ENCODE results near the gene NPC2. TPM values are rescaled to one million over a fixed set of nuclear protein-coding genes. Genes with fewer than 3 reads are reported as not detected.

The NPC2 gene
- total and polyA plus RNA-seq, 2 of the 4 experiments (the other 2 are of a cell fraction) = 210 to 273 TPM

- TF ChIP-seq POLR2A (IDR thresholded peaks at IDR 0.05; ENCODE audit: low read depth, low read length) (no peak), CHD1 (IDR thresholded peaks at IDR 0.05; ENCODE audit: low read depth, low read length) (no peak)
Measured at GRCh38 chr14:74504874-74505720, 12.0 kb upstream of the NPC2 start (continued).

- Histone ChIP-seq H3K4me3 (ENCODE audit: insufficient read depth, low read depth, low read length) (no peak overlapping the region), H3K9ac (ENCODE audit: low read depth, low read length) (no peak overlapping the region), H3K18ac (ENCODE audit: low read depth, low read length) (no peak overlapping the region), H3K56ac (ENCODE audit: extremely low read depth, insufficient read depth, low read length) (no peak overlapping the region), H3K4me2 (ENCODE audit: low read depth, low read length) (no peak overlapping the region), H3K79me1 (ENCODE audit: low read depth in 1 of 2, low read length in 2 of 2) (peaks cover 0 to 9% of the 10 kb centered on the region in 2 experiments; a peak in 1 of 4 replicates), H2AK5ac (ENCODE audit: low read depth, low read length) (no peak overlapping the region), H3K14ac (replicated peaks; ENCODE audit: low read depth, low read length) (no peak overlapping the region), H3K9me3 (ENCODE audit: control insufficient read depth, insufficient read depth, low read length) (no peaks in the 10 kb centered on the region), H2BK20ac (ENCODE audit: low read depth, low read length) (no peak overlapping the region), H2BK120ac (ENCODE audit: low read depth, low read length) (no peak overlapping the region), H4K91ac (ENCODE audit: insufficient read depth, low read depth, low read length) (no peak overlapping the region), H3K27me3 (ENCODE audit: control insufficient read depth, insufficient read depth, low read length) (no peaks in the 10 kb centered on the region), H3K27ac (ENCODE audit: insufficient read depth, low read length) (no peak overlapping the region), H3K23ac (ENCODE audit: low read depth, low read length) (no peak overlapping the region), H3K4ac (ENCODE audit: low read depth, low read length) (no peak overlapping the region), H3K4me1 (ENCODE audit: control insufficient read depth, insufficient read depth, low read length) (peaks cover 3% of the 10 kb centered on the region; the same call in 1 of the 2 replicates), H2AK9ac (replicated peaks; ENCODE audit: low read depth, low read length, poor library complexity) (no peak overlapping the region), H3K9me1 (ENCODE audit: insufficient read depth, low read length) (no peaks in the 10 kb centered on the region; the same call in 1 of the 2 replicates), H2AFZ (replicated peaks; ENCODE audit: low read length, poor library complexity) (no peak overlapping the region), H2BK15ac (ENCODE audit: low read depth, low read length) (no peak overlapping the region), H3K36me3 (ENCODE audit: control insufficient read depth, insufficient read depth, low read length) (peaks cover 32% of the 10 kb centered on the region), H2BK5ac (ENCODE audit: low read depth, low read length, poor library complexity, severe bottlenecking) (no peak overlapping the region), H4K20me1 (ENCODE audit: insufficient read depth, low read length) (no peaks in the 10 kb centered on the region), H4K5ac (ENCODE audit: low read depth, low read length) (no peak overlapping the region), H4K8ac (ENCODE audit: low read depth in 2 of 2, low read length in 2 of 2) (no peak overlapping the region)
- DNase-seq (no peak), ATAC-seq (ENCODE audit: low read depth) (no peak)
- dilution Hi-C loops (cut with HindIII; ENCODE audit: low sequenced_read_pairs, unreplicated experiment) (no loop called here), intact Hi-C loops (cut with micrococcal nuclease) (no loop called here), in situ Hi-C loops (cut with MboI; ENCODE audit: low sequenced_read_pairs) (loop anchor here (5.0 to 10.0 kb wide), 2 partner anchors 103 to 290 kb away; no protein-coding TSS in a partner anchor)
- no TSS peak for BruUV-seq (replicated peaks)
- ChIA-PET POLR2A (ENCODE audit: unreplicated experiment) (no interaction called here), CTCF (interaction anchor here (0.6 kb wide), 1 partner anchor 527 kb away, joined by 3 read pairs; no protein-coding TSS in a partner anchor)
- 86% methylated on average over 2 of the region's 4 CpGs; no CpG with 5 or more reads in 1 of the 2 experiments for WGBS, 2 experiments (ENCODE audit: extremely low coverage in 2 of 2, insufficient read length in 1 of 2)
- TF ChIP-seq ELK1 (IDR thresholded peaks at IDR 0.05; ENCODE audit: borderline replicate concordance, low read depth, low read length) (no peak), RFX5 (IDR thresholded peaks at IDR 0.05; ENCODE audit: low read depth, low read length) (no peak), BHLHE40 (IDR thresholded peaks at IDR 0.05; ENCODE audit: low read depth, low read length) (no peak), USF2 (IDR thresholded peaks at IDR 0.05; ENCODE audit: low read depth, low read length) (no peak), SMC3 (IDR thresholded peaks at IDR 0.05; ENCODE audit: low read depth, low read length) (no peak), FOS (IDR thresholded peaks at IDR 0.05; ENCODE audit: low read depth, low read length) (no peak), MXI1 (IDR thresholded peaks at IDR 0.05; ENCODE audit: borderline replicate concordance, low read depth, low read length) (no peak), RAD21 (IDR thresholded peaks at IDR 0.05; ENCODE audit: low read length) (no peak), MAZ (IDR thresholded peaks at IDR 0.05; ENCODE audit: borderline replicate concordance, low read depth, low read length) (no peak), RCOR1 (IDR thresholded peaks at IDR 0.05; ENCODE audit: insufficient replicate concordance, low read length) (no peak), POLR2A (IDR thresholded peaks at IDR 0.05; ENCODE audit: low read depth, low read length) (no peak)
Measured at GRCh38 chr14:74504412-74504811, 11.3 kb upstream of the NPC2 start.
